Nephron progenitor cell (in vitro differentiated cells): ENCODE measurements around the gene SLC4A7.

Source experiments
- DNase-seq: peaks from one replicate; pipeline ENCODE4 v3.0.0; 2021
- H3K27ac Mint-ChIP-seq: 2 replicates; pipeline ENCODE4 v1.8.0; 2021; ENCODE audit warnings: mild to moderate bottlenecking, moderate library complexity, mixed read lengths
- H3K27me3 Mint-ChIP-seq: 2 replicates; pipeline ENCODE4 v1.8.0; 2021; ENCODE audit warnings: mild to moderate bottlenecking, low read depth, mixed read lengths; ENCODE audit not compliant: poor library complexity
- H3K36me3 Mint-ChIP-seq: 2 replicates; pipeline ENCODE4 v1.8.0; 2021; ENCODE audit warnings: low read depth, mixed read lengths
- H3K4me1 Mint-ChIP-seq: 2 replicates; pipeline ENCODE4 v1.8.0; 2021; ENCODE audit warnings: mixed read lengths
- H3K4me3 Mint-ChIP-seq: 2 replicates; pipeline ENCODE4 v1.8.0; 2021; ENCODE audit warnings: mild to moderate bottlenecking, moderate library complexity, mixed read lengths
- H3K9me3 Mint-ChIP-seq: 2 replicates; pipeline ENCODE4 v1.8.0; 2021; ENCODE audit warnings: mild to moderate bottlenecking, moderate library complexity, mixed read lengths
- TF ChIP-seq, protein P1 (sequence below): fragments of 200-600 bp; sonication (generic); IDR thresholded peaks from 2 replicates; pipeline ENCODE4 v1.5.0; 2021; ENCODE audit warnings: antibody characterized with exemption

The SLC4A7 gene

GRCh38 chr3:27325419-27325818, 158.8 kb downstream of the SLC4A7 start:
- peaks cover 9% of the 10 kb centered on the region for H3K27me3 Mint-ChIP-seq
- TF ChIP-seq, protein P1, sequence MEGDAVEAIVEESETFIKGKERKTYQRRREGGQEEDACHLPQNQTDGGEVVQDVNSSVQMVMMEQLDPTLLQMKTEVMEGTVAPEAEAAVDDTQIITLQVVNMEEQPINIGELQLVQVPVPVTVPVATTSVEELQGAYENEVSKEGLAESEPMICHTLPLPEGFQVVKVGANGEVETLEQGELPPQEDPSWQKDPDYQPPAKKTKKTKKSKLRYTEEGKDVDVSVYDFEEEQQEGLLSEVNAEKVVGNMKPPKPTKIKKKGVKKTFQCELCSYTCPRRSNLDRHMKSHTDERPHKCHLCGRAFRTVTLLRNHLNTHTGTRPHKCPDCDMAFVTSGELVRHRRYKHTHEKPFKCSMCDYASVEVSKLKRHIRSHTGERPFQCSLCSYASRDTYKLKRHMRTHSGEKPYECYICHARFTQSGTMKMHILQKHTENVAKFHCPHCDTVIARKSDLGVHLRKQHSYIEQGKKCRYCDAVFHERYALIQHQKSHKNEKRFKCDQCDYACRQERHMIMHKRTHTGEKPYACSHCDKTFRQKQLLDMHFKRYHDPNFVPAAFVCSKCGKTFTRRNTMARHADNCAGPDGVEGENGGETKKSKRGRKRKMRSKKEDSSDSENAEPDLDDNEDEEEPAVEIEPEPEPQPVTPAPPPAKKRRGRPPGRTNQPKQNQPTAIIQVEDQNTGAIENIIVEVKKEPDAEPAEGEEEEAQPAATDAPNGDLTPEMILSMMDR = no peak
- no peaks in the 10 kb centered on the region for H3K4me1 Mint-ChIP-seq
- no peak overlapping the region for H3K4me3 Mint-ChIP-seq
- H3K27ac Mint-ChIP-seq = no peak overlapping the region
- no peak for DNase-seq
- peaks cover 6% of the 10 kb centered on the region for H3K36me3 Mint-ChIP-seq
- peaks cover 12% of the 10 kb centered on the region for H3K9me3 Mint-ChIP-seq

DNA sequence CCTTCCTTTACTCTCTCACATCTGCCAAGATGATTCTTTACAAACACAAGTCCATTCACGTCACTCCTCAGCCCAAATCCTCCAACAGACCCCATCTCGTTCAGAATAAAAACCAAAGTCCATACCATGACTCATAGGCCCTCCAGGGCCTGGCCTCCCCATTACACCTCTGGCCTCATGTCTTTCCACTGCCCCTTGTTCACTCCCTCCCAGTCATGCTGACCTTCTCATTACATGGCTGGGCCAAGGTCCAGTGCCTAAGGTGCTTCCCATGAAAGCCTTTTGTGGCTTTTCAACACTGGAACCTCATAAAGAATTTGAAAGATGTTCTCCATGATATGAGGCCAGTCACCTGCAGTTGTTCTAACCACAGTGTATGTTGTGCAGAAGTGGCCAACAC, 159.5 kb downstream of the SLC4A7 start:
- Mint-ChIP-seq H3K4me3 (no peak overlapping the region), H3K27ac (no peak overlapping the region), H3K4me1 (no peaks in the 10 kb centered on the region), H3K9me3 (peaks cover 12% of the 10 kb centered on the region), H3K36me3 (peaks cover 6% of the 10 kb centered on the region), H3K27me3 (peaks cover 9% of the 10 kb centered on the region)
- no peak for DNase-seq
- TF ChIP-seq, protein P1 = no peak

GRCh38 chr3:27323087-27323570, 161.1 kb downstream of the SLC4A7 start:
- peaks cover under 1% of the 10 kb centered on the region for H3K9me3 Mint-ChIP-seq
- H3K4me3 Mint-ChIP-seq = no peak overlapping the region
- H3K27ac Mint-ChIP-seq = no peak overlapping the region
- H3K36me3 Mint-ChIP-seq = peaks cover under 1% of the 10 kb centered on the region
- no peak for DNase-seq
- TF ChIP-seq, protein P1 = no peak
- no peaks in the 10 kb centered on the region for H3K4me1 Mint-ChIP-seq
- H3K27me3 Mint-ChIP-seq = peaks cover 9% of the 10 kb centered on the region
